HG02763 (cell line): ENCODE results near the gene CACNB1.

Source experiments
- ATAC-seq: cut with Tn5 transposase; IDR thresholded peaks from one replicate; pipeline ENCODE4 v1.9.1; 2021; ENCODE audit warnings: mild to moderate bottlenecking, moderate library complexity; ENCODE audit not compliant: unreplicated experiment

The CACNB1 gene

GRCh38 chr17:39204245-39204644 lies 6.8 kb upstream of the CACNB1 start:
- no peak for ATAC-seq

- no peak for ATAC-seq
Observed at GRCh38 chr17:39200957-39201510, 3.6 kb upstream of the CACNB1 start.

GRCh38 chr17:39200070-39200879 lies 2.8 kb upstream of the CACNB1 start, which contains the start of gene RPL19:
Gene RPL19 (plus strand): TSS chr17:39200283. CDS start chr17:39200345, 62 bp downstream.
- ATAC-seq, result peak; percentile 66

- ATAC-seq, result peak; percentile 63
Observed at GRCh38 chr17:39199820-39200069, 2.3 kb upstream of the CACNB1 start.

- ATAC-seq, result no peak
Observed at GRCh38 chr17:39198186-39198566, 707 bp upstream of the CACNB1 start.

GRCh38 chr17:39196808-39197291 lies 619 bp downstream of the CACNB1 start:
- ATAC-seq, result no peak

- no peak for ATAC-seq
Observed at GRCh38 chr17:39196241-39196807, 1.1 kb downstream of the CACNB1 start.

- ATAC-seq, result no peak
Observed at GRCh38 chr17:39195568-39196160, 1.8 kb downstream of the CACNB1 start.

GRCh38 chr17:39194985-39195524 lies 2.4 kb downstream of the CACNB1 start:
- no peak for ATAC-seq

- no peak for ATAC-seq
Observed at GRCh38 chr17:39194089-39194984, 3.1 kb downstream of the CACNB1 start.

- ATAC-seq, result no peak
Observed at GRCh38 chr17:39193346-39193745, 4.1 kb downstream of the CACNB1 start.

GRCh38 chr17:39192901-39193300 lies 4.6 kb downstream of the CACNB1 start:
- ATAC-seq, result no peak

GRCh38 chr17:39191750-39192510 lies 5.5 kb downstream of the CACNB1 start:
- no peak for ATAC-seq

- no peak for ATAC-seq
Observed at GRCh38 chr17:39187152-39187830, 10.2 kb downstream of the CACNB1 start.

- no peak for ATAC-seq
Observed at GRCh38 chr17:39186481-39187002, 10.9 kb downstream of the CACNB1 start.

GRCh38 chr17:39183720-39184119 lies 13.7 kb downstream of the CACNB1 start:
- no peak for ATAC-seq

- no peak for ATAC-seq
Observed at GRCh38 chr17:39183045-39183444, 14.4 kb downstream of the CACNB1 start.

GRCh38 chr17:39181303-39181702 lies 16.2 kb downstream of the CACNB1 start:
- ATAC-seq, result no peak

GRCh38 chr17:39178536-39178935 lies 18.9 kb downstream of the CACNB1 start:
- ATAC-seq, result no peak
